Adrenal gland (tissue), 5 donors: ENCODE measurements around the gene NRP2.

Source experiments
- CTCF ChIP-seq, 6 experiments: fragments of 450-650 bp in 4 of 6; fragments of 200-600 bp in 2 of 6; sonication (generic) in 1 of 6; IDR thresholded peaks; 1 replicate in 5 of 6; 2 replicates in 1 of 6; pipeline versions ENCODE4 v1.5.1 to v1.8.0; 2016 to 2021; ENCODE audit warnings: antibody characterized with exemption in 6 of 6, mild to moderate bottlenecking in 2 of 6, moderate library complexity in 1 of 6
- POLR2A ChIP-seq, 2 donors: fragments of 450-650 bp; IDR thresholded peaks; one replicate each; pipeline ENCODE4 v1.6.1; 2017; ENCODE audit warnings: antibody characterized with exemption in 2 of 2, mild to moderate bottlenecking in 2 of 2, moderate library complexity in 1 of 2
- donor health status: DM: no; HTN: no; CAD: no.

GRCh38 chr2:205789906-205790305 lies 107.6 kb downstream of the NRP2 start:
- no peak for TF ChIP-seq CTCF (IDR thresholded peaks at IDR 0.05)
- no peak for TF ChIP-seq POLR2A (IDR thresholded peaks at IDR 0.05)
